ENCODE measurements around the gene ALDOB. TPM values are rescaled to one million over a fixed set of nuclear protein-coding genes. Genes with fewer than 3 reads are reported as not detected.

ALDOB gene
- total RNA-seq, 1 experiment from 2014 or later: not detected

DNA sequence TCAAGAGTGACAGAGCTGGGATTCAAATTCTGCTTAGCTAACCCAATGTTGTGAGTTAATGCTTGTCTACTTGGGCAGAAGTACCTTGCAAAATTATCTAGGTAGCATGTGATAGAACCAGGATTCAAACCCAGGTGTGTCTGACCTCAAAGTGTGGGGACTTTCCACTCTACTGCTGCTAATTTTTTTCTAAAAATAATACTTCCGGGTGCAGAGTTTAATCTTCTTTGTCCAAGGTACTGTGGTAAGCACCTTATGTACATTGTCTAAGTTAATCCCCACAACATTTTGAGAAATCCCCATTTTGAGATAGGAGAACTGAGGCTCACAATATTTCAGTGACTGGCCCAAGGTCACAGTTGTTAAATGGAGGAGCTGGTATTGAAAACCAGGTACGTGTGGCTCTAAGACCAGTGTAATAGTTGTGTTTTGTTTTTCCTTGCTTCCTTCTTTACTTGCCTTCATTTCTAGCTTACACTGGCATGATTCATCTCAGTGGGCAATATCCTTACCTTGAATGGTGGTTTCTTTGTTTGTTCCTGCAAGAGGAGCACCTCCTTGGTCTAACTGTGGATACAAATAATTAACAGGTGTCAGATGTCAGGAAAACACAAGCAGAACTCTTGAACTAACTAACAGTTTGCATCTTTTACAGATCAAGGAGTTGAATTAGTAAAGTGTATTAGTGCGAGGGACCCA is 7.5 kb downstream of the ALDOB start:
- Mint-ChIP-seq H3K27me3 (ENCODE audit: low read depth) (peaks cover 1% of the 10 kb centered on the region), H3K4me3 (no peak overlapping the region), H3K36me3 (ENCODE audit: insufficient read depth in 1 of 3, low read depth in 3 of 3) (no peaks in the 10 kb centered on the region), H3K4me1 (no peaks in the 10 kb centered on the region), H3K27ac (no peak overlapping the region), H3K9me3 (no peaks in the 10 kb centered on the region)
- Histone ChIP-seq H3T11ph (ENCODE audit: low read length) (no peak overlapping the region), H2BK120ac (ENCODE audit: low read depth, low read length, poor library complexity, severe bottlenecking) (no peak overlapping the region), H2BK5ac (ENCODE audit: insufficient read length, low read length) (no peak overlapping the region), H2BK20ac (ENCODE audit: low read depth, low read length, poor library complexity, severe bottlenecking) (no peak overlapping the region), H3K4ac (ENCODE audit: low read depth, low read length) (no peak overlapping the region), H3K23ac (ENCODE audit: insufficient read length, low read depth, low read length) (no peak overlapping the region), H3K4me1 (ENCODE audit: insufficient read depth, low read length) (no peaks in the 10 kb centered on the region), H2BK15ac (ENCODE audit: low read depth, low read length) (no peak overlapping the region), H3K4me2 (ENCODE audit: insufficient read depth, insufficient read length, low read length) (no peak overlapping the region), H3K79me2 (ENCODE audit: insufficient read depth, low read length) (no peaks in the 10 kb centered on the region), H3K23me2 (ENCODE audit: insufficient read length, low read depth, low read length, poor library complexity, severe bottlenecking) (no peaks in the 10 kb centered on the region), H3K27ac (ENCODE audit: insufficient read length, low read depth, low read length) (no peak overlapping the region), H4K5ac (ENCODE audit: insufficient read length, low read depth, low read length) (no peak overlapping the region), H2AFZ (ENCODE audit: low read length) (no peak overlapping the region), H3K27me3 (ENCODE audit: insufficient read depth, low read length) (no peaks in the 10 kb centered on the region), H2BK12ac (ENCODE audit: insufficient read length, low read depth, low read length) (no peak overlapping the region), H3K9ac (ENCODE audit: extremely low read depth, insufficient read length, low read length) (no peak overlapping the region), H4K91ac (ENCODE audit: insufficient read length, low read depth, low read length) (no peak overlapping the region), H4K20me1 (ENCODE audit: control insufficient read depth, insufficient read depth, insufficient read length) (no peaks in the 10 kb centered on the region), H4K8ac (replicated peaks; ENCODE audit: insufficient read length, low read depth, low read length) (no peak overlapping the region), H3K14ac (ENCODE audit: insufficient read depth, low read length) (no peak overlapping the region), H2AK5ac (ENCODE audit: insufficient read length, low read length) (no peak overlapping the region), H3K56ac (ENCODE audit: insufficient read length, low read depth, low read length) (no peak overlapping the region), H3K18ac (ENCODE audit: insufficient read length, low read depth, low read length) (no peak overlapping the region), H3K79me1 (ENCODE audit: insufficient read depth, low read depth, low read length, poor library complexity, severe bottlenecking) (no peaks in the 10 kb centered on the region), H3K9me3 (ENCODE audit: control insufficient read depth, low read depth, low read length) (no peaks in the 10 kb centered on the region)
- TF ChIP-seq, protein P1, sequence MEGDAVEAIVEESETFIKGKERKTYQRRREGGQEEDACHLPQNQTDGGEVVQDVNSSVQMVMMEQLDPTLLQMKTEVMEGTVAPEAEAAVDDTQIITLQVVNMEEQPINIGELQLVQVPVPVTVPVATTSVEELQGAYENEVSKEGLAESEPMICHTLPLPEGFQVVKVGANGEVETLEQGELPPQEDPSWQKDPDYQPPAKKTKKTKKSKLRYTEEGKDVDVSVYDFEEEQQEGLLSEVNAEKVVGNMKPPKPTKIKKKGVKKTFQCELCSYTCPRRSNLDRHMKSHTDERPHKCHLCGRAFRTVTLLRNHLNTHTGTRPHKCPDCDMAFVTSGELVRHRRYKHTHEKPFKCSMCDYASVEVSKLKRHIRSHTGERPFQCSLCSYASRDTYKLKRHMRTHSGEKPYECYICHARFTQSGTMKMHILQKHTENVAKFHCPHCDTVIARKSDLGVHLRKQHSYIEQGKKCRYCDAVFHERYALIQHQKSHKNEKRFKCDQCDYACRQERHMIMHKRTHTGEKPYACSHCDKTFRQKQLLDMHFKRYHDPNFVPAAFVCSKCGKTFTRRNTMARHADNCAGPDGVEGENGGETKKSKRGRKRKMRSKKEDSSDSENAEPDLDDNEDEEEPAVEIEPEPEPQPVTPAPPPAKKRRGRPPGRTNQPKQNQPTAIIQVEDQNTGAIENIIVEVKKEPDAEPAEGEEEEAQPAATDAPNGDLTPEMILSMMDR (conservative IDR thresholded peaks at IDR 0.05): no peak
- WGBS (ENCODE audit: extremely low coverage, insufficient read length, low lambda C conversion rate): no CpG with 5 or more reads among the region's 3 CpGs
- DNase-seq: no peak
